ENCODE data around the gene OTOG. TPM values are rescaled to one million over a fixed set of nuclear protein-coding genes. Genes with fewer than 3 reads are reported as not detected.

The OTOG gene
- total RNA-seq, 6 experiments from 2014 or later, result not detected

- TF ChIP-seq POLR2A (IDR thresholded peaks at IDR 0.05), result no peak
- TF ChIP-seq, protein P1, sequence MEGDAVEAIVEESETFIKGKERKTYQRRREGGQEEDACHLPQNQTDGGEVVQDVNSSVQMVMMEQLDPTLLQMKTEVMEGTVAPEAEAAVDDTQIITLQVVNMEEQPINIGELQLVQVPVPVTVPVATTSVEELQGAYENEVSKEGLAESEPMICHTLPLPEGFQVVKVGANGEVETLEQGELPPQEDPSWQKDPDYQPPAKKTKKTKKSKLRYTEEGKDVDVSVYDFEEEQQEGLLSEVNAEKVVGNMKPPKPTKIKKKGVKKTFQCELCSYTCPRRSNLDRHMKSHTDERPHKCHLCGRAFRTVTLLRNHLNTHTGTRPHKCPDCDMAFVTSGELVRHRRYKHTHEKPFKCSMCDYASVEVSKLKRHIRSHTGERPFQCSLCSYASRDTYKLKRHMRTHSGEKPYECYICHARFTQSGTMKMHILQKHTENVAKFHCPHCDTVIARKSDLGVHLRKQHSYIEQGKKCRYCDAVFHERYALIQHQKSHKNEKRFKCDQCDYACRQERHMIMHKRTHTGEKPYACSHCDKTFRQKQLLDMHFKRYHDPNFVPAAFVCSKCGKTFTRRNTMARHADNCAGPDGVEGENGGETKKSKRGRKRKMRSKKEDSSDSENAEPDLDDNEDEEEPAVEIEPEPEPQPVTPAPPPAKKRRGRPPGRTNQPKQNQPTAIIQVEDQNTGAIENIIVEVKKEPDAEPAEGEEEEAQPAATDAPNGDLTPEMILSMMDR (IDR thresholded peaks at IDR 0.05), result no peak
- no peak overlapping the region for H3K27ac ChIP-seq
- H3K4me1 ChIP-seq, result no peaks in the 10 kb centered on the region
- no peaks in the 10 kb centered on the region for H3K27me3 ChIP-seq
- no peaks in the 10 kb centered on the region for H3K9me3 ChIP-seq
- no peak overlapping the region for H3K4me3 ChIP-seq
- 73% methylated on average over 2 of the region's 11 CpGs for WGBS (ENCODE audit: insufficient coverage, low coverage, low lambda C conversion rate, missing lambda C conversion rate)
- ATAC-seq (no peak), DNase-seq (peak in 1 of 3 donors; percentile 26)
- H3K36me3 ChIP-seq, result no peaks in the 10 kb centered on the region
- intact Hi-C loops (cut with DNase I), result no loop called here
Observed at GRCh38 chr11:17591293-17591692, 44.2 kb downstream of the OTOG start.

GRCh38 chr11:17593466-17594245 is 46.6 kb downstream of the OTOG start:
- ATAC-seq (no peak), DNase-seq (peak in 1 of 3 donors; percentile 24)
- Histone ChIP-seq H3K4me3 (no peak overlapping the region), H3K27ac (no peak overlapping the region), H3K4me1 (no peaks in the 10 kb centered on the region), H3K27me3 (no peaks in the 10 kb centered on the region), H3K36me3 (no peaks in the 10 kb centered on the region), H3K9me3 (no peaks in the 10 kb centered on the region)
- intact Hi-C loops (cut with DNase I), result no loop called here
- WGBS (ENCODE audit: insufficient coverage, low coverage, low lambda C conversion rate, missing lambda C conversion rate), result 8% methylated on average over 2 of the region's 9 CpGs
- TF ChIP-seq, protein P1 (IDR thresholded peaks at IDR 0.05), result no peak
- TF ChIP-seq POLR2A (IDR thresholded peaks at IDR 0.05), result no peak

DNA sequence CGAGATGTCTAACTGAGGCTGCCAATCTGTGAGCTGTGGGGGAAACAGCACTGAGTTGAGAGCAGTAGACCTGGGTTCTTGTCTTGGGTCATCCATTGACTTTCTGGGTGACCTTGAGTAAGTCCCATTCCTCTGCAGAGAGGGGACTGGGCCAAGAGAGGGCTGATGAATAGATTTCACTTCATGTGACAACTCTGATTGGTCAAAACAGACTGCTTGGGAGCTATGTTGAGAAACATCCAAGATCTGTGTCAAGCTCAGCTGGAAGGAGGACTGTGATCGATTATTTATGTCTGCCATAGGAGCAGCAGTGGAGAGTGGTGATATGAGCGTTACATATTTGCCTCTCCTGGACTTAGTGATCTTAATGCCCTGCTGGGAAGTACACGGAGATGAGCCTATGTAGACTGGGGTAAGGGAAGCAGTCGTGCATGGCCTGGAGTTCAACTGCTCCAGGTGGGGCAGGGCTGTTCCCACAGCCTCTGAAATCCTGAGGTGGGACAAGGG is 47.7 kb downstream of the OTOG start:
- Histone ChIP-seq H3K4me3 (no peak overlapping the region), H3K27me3 (no peaks in the 10 kb centered on the region), H3K36me3 (no peaks in the 10 kb centered on the region), H3K4me1 (no peaks in the 10 kb centered on the region), H3K27ac (no peak overlapping the region), H3K9me3 (no peaks in the 10 kb centered on the region)
- DNase-seq (no peak), ATAC-seq (no peak)
- TF ChIP-seq, protein P1 (IDR thresholded peaks at IDR 0.05), result no peak
- TF ChIP-seq POLR2A (IDR thresholded peaks at IDR 0.05), result no peak
- WGBS (ENCODE audit: insufficient coverage, low coverage, low lambda C conversion rate, missing lambda C conversion rate), result 59% methylated on average over 4 of the region's 5 CpGs
- intact Hi-C loops (cut with DNase I), result loop anchor here in 1 of 2 donors (5.0 kb wide), 1 partner anchor 133 kb away; no protein-coding TSS in a partner anchor

DNA sequence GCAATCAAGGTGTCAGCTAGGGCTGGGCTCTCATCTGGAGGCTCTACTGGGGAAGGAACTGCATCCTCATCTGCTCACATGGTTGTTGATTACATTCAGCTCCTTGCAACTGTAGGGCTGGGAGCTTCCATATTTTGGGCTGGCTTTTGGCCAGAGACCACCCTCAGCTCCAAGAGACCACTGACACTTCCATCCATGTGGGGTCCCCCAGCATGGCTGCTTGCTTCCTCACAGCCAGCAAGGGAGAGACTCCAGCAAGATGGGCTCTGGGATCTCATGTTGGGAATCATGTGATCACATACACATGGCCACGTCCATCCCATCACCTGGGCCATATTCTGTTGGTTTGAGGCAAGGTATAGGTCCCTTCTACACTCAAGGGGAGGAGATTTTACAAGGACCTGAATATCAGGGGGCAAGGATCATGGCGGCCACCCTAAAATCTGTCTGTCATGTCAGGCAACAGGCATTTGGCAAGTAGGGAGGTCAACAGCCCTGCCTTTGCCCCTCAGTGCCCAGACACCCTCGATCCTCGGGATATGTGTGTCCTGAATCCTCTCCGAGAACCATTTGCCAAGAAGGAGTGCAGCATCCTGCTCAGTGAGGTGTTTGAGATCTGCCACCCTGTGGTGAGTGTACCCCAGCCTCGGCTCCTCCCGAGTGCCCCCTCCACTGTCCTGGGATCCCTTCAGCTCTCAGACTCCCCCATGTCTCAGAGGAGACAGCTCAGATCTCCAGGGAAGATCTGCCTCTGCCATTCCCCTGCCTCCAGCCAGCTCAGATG is 48.7 kb downstream of the OTOG start:
- no peak overlapping the region for H3K27ac ChIP-seq
- WGBS (ENCODE audit: insufficient coverage, low coverage, low lambda C conversion rate, missing lambda C conversion rate), result 75% methylated on average over 2 of the region's 7 CpGs
- no peaks in the 10 kb centered on the region for H3K36me3 ChIP-seq
- intact Hi-C loops (cut with DNase I), result loop anchor here in 1 of 2 donors (5.0 kb wide), 1 partner anchor 132 kb away; no protein-coding TSS in a partner anchor
- ATAC-seq (no peak), DNase-seq (peak in 1 of 3 donors; percentile 21)
- H3K9me3 ChIP-seq, result no peaks in the 10 kb centered on the region
- H3K4me3 ChIP-seq, result no peak overlapping the region
- TF ChIP-seq POLR2A (IDR thresholded peaks at IDR 0.05), result no peak
- TF ChIP-seq, protein P1 (IDR thresholded peaks at IDR 0.05), result no peak
- H3K27me3 ChIP-seq, result no peaks in the 10 kb centered on the region
- no peaks in the 10 kb centered on the region for H3K4me1 ChIP-seq
